H9 (cell line): ENCODE results near the gene ZCCHC7. TPM values are rescaled to one million over a fixed set of nuclear protein-coding genes. Genes with fewer than 3 reads are reported as not detected.

Experiments
- DNase-seq: peaks from one replicate; pipeline ENCODE4 v3.0.0-alpha.2; 2017
- H2AFZ ChIP-seq: one replicate; pipeline ENCODE4 v1.6.1; 2013; ENCODE audit warnings: mild to moderate bottlenecking, low read length, control low read depth, moderate library complexity
- H2AK5ac ChIP-seq: 2 replicates; pipeline ENCODE4 v1.6.1; 2013; ENCODE audit warnings: low read length, control low read depth, mixed read lengths; ENCODE audit not compliant: insufficient read length
- H2BK120ac ChIP-seq: one replicate; pipeline ENCODE4 v1.6.1; 2013; ENCODE audit warnings: low read depth, mild to moderate bottlenecking, low read length, control low read depth, inconsistent platforms; ENCODE audit not compliant: poor library complexity, severe bottlenecking
- H2BK12ac ChIP-seq: 2 replicates; pipeline ENCODE4 v1.6.1; 2013; ENCODE audit warnings: low read length, control low read depth, mixed read lengths, low read depth; ENCODE audit not compliant: insufficient read length
- H2BK15ac ChIP-seq: 2 replicates; pipeline ENCODE4 v1.6.1; 2013; ENCODE audit warnings: low read depth, low read length, control low read depth
- H2BK20ac ChIP-seq: one replicate; pipeline ENCODE4 v1.6.1; 2013; ENCODE audit warnings: low read depth, mild to moderate bottlenecking, low read length, control low read depth, inconsistent platforms; ENCODE audit not compliant: poor library complexity, severe bottlenecking
- H2BK5ac ChIP-seq: 2 replicates; pipeline ENCODE4 v1.6.1; 2013; ENCODE audit warnings: low read length, control low read depth, mixed read lengths; ENCODE audit not compliant: insufficient read length
- H3K14ac ChIP-seq: 2 replicates; pipeline ENCODE4 v1.6.1; 2013; ENCODE audit warnings: low read length, control low read depth; ENCODE audit not compliant: insufficient read depth
- H3K18ac ChIP-seq: 2 replicates; pipeline ENCODE4 v1.6.1; 2013; ENCODE audit warnings: low read depth, mild to moderate bottlenecking, mixed read lengths, low read length, control low read depth; ENCODE audit not compliant: insufficient read length
- H3K23ac ChIP-seq: 2 replicates; pipeline ENCODE4 v1.6.1; 2013; ENCODE audit warnings: low read length, control low read depth, mixed read lengths, low read depth; ENCODE audit not compliant: insufficient read length
- H3K23me2 ChIP-seq: 2 replicates; pipeline ENCODE4 v1.6.1; 2013; ENCODE audit warnings: low read depth, mild to moderate bottlenecking, mixed read lengths, low read length, control low read depth; ENCODE audit not compliant: insufficient read length, poor library complexity, severe bottlenecking
- H3K27ac ChIP-seq: 2 replicates; pipeline ENCODE4 v1.5.1; 2013; ENCODE audit warnings: low read length, control low read depth, mixed read lengths, low read depth; ENCODE audit not compliant: insufficient read length
- H3K27me3 ChIP-seq: 2 replicates; pipeline ENCODE4 v1.6.1; 2013; ENCODE audit warnings: low read length, control low read depth, inconsistent platforms; ENCODE audit not compliant: insufficient read depth
- H3K4ac ChIP-seq: 2 replicates; pipeline ENCODE4 v1.6.1; 2013; ENCODE audit warnings: low read depth, mild to moderate bottlenecking, control low read depth, inconsistent platforms, low read length, moderate library complexity
- H3K4me1 ChIP-seq: 2 replicates; pipeline ENCODE4 v1.6.1; 2013; ENCODE audit warnings: low read length, control low read depth, inconsistent platforms; ENCODE audit not compliant: insufficient read depth
- H3K4me2 ChIP-seq: 2 replicates; pipeline ENCODE4 v1.6.1; 2013; ENCODE audit warnings: low read length, control low read depth, mixed read lengths; ENCODE audit not compliant: insufficient read length, insufficient read depth
- H3K56ac ChIP-seq: 2 replicates; pipeline ENCODE4 v1.6.1; 2013; ENCODE audit warnings: low read depth, mild to moderate bottlenecking, mixed read lengths, low read length, control low read depth; ENCODE audit not compliant: insufficient read length
- H3K79me1 ChIP-seq: 2 replicates; pipeline ENCODE4 v1.6.1; 2013; ENCODE audit warnings: low read depth, mild to moderate bottlenecking, moderate library complexity, low read length, control low read depth, inconsistent platforms; ENCODE audit not compliant: insufficient read depth, poor library complexity, severe bottlenecking
- H3K79me2 ChIP-seq: 2 replicates; pipeline ENCODE4 v1.6.1; 2013; ENCODE audit warnings: low read length, control low read depth, inconsistent platforms; ENCODE audit not compliant: insufficient read depth
- H3K9ac ChIP-seq: 2 replicates; pipeline ENCODE4 v1.6.1; 2013; ENCODE audit warnings: low read length, control low read depth, mixed read lengths; ENCODE audit not compliant: insufficient read length; ENCODE audit errors: extremely low read depth
- H3K9me3 ChIP-seq: one replicate; pipeline ENCODE4 v1.6.1; 2013; ENCODE audit warnings: low read depth, low read length, inconsistent platforms; ENCODE audit not compliant: control insufficient read depth
- H3T11ph ChIP-seq: one replicate; pipeline ENCODE4 v1.6.1; 2013; ENCODE audit warnings: mild to moderate bottlenecking, low read length, control low read depth, inconsistent platforms
- H4K20me1 ChIP-seq: one replicate; pipeline ENCODE4 v1.6.1; 2013; ENCODE audit not compliant: control insufficient read depth, insufficient read length, insufficient read depth
- H4K5ac ChIP-seq: 2 replicates; pipeline ENCODE4 v1.6.1; 2013; ENCODE audit warnings: low read depth, mild to moderate bottlenecking, mixed read lengths, low read length, control low read depth; ENCODE audit not compliant: insufficient read length
- H4K8ac ChIP-seq: replicated peaks from 2 replicates; pipeline ENCODE4 v1.6.1; 2013; ENCODE audit warnings: low read length, control low read depth, mixed read lengths, low read depth; ENCODE audit not compliant: insufficient read length
- H4K91ac ChIP-seq: 2 replicates; pipeline ENCODE4 v1.6.1; 2013; ENCODE audit warnings: low read depth, mild to moderate bottlenecking, moderate library complexity, mixed read lengths, low read length, control low read depth; ENCODE audit not compliant: insufficient read length
- H3K27ac Mint-ChIP-seq, 3 experiments: 2 replicates in 2 of 3; 3 replicates in 1 of 3; pipeline ENCODE4 v1.8.0; 2020 to 2021; ENCODE audit warnings: mixed read lengths in 3 of 3, mild to moderate bottlenecking in 1 of 3, moderate library complexity in 1 of 3
- H3K27me3 Mint-ChIP-seq: 2 replicates; pipeline ENCODE4 v1.8.0; 2021; ENCODE audit warnings: low read depth, mild to moderate bottlenecking, moderate library complexity, mixed read lengths
- H3K36me3 Mint-ChIP-seq, 3 experiments: 2 replicates in 2 of 3; 3 replicates in 1 of 3; pipeline ENCODE4 v1.8.0; 2020 to 2021; ENCODE audit warnings: low read depth in 3 of 3, mixed read lengths in 3 of 3; ENCODE audit not compliant: insufficient read depth in 1 of 3
- H3K4me1 Mint-ChIP-seq, 2 experiments: 2 replicates each; pipeline ENCODE4 v1.8.0; 2020; ENCODE audit warnings: mixed read lengths in 2 of 2
- H3K4me3 Mint-ChIP-seq, 2 experiments: 2 replicates in 1 of 2; 3 replicates in 1 of 2; pipeline ENCODE4 v1.8.0; 2020 to 2021; ENCODE audit warnings: mild to moderate bottlenecking in 2 of 2, mixed read lengths in 2 of 2, moderate library complexity in 1 of 2
- H3K9me3 Mint-ChIP-seq, 2 experiments: 2 replicates in 1 of 2; 3 replicates in 1 of 2; pipeline ENCODE4 v1.8.0; 2020; ENCODE audit warnings: mild to moderate bottlenecking in 2 of 2, mixed read lengths in 2 of 2, moderate library complexity in 1 of 2
- WGBS: extraction: QIAGEN DNeasy Blood & Tissue Kit; methylation state at CpG from one replicate; pipeline ENCODE4 v1.1.7; 2013; ENCODE audit warnings: missing lambda C conversion rate, low lambda C conversion rate, mixed read lengths; ENCODE audit not compliant: insufficient read length; ENCODE audit errors: extremely low coverage; 5-methylcytosine and 5-hydroxymethylcytosine counted together
- total RNA-seq: library from RNA; stranded (reverse); gene quantifications from 2 replicates; pipeline ENCODE4 v1.2.1, GENCODE V29; 2021
- TF ChIP-seq, protein P1 (sequence below): fragments of 200-600 bp; sonication (generic); conservative IDR thresholded peaks from 3 replicates; pipeline ENCODE4 v1.8.0; 2021; ENCODE audit warnings: antibody characterized with exemption, mild to moderate bottlenecking

ZCCHC7 gene
- total RNA-seq, 1 experiment from 2014 or later: 20.3 TPM

DNA sequence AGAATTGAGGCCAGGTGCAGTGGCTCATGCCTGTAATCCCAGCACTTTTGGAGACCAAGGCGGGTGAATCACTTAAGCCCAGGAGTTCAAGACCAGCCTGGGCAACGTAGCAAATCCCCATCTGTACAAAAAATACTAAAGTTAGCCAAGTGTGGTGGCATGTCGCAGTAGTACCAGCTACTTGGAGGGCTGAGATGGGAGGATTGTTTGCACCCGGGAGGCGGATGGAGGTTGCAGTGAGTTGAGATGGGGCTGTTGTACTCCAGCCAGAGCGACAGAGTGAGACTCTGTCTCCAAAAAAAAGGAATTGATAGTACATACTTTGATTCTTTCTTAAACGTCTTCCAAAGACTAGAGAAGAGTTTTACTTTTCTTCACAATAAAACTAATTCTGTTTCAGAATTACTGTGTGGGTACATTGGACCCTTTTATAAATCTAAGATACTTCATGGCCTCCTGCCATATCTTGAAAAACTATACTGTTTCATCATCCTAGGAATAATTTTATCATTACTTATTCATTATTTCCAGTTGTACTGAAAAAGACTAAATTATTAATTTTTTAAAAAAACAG is 170.1 kb downstream of the ZCCHC7 start:
- no peak overlapping the region for H3T11ph ChIP-seq
- H3K4ac ChIP-seq: no peak overlapping the region
- DNase-seq: no peak
- H3K4me2 ChIP-seq: no peak overlapping the region
- H4K8ac ChIP-seq: no peak overlapping the region
- no peak overlapping the region for H4K91ac ChIP-seq
- no peak overlapping the region for H3K14ac ChIP-seq
- no peaks in the 10 kb centered on the region for H3K9me3 ChIP-seq
- H3K18ac ChIP-seq: no peak overlapping the region
- no peak overlapping the region for H4K5ac ChIP-seq
- H2AFZ ChIP-seq: no peak overlapping the region
- no peaks in the 10 kb centered on the region for H4K20me1 ChIP-seq
- H2BK5ac ChIP-seq: no peak overlapping the region
- no peaks in the 10 kb centered on the region for H3K79me1 ChIP-seq
- H3K9me3 Mint-ChIP-seq: no peaks in the 10 kb centered on the region; a peak in 1 of 5 replicates
- TF ChIP-seq, protein P1, sequence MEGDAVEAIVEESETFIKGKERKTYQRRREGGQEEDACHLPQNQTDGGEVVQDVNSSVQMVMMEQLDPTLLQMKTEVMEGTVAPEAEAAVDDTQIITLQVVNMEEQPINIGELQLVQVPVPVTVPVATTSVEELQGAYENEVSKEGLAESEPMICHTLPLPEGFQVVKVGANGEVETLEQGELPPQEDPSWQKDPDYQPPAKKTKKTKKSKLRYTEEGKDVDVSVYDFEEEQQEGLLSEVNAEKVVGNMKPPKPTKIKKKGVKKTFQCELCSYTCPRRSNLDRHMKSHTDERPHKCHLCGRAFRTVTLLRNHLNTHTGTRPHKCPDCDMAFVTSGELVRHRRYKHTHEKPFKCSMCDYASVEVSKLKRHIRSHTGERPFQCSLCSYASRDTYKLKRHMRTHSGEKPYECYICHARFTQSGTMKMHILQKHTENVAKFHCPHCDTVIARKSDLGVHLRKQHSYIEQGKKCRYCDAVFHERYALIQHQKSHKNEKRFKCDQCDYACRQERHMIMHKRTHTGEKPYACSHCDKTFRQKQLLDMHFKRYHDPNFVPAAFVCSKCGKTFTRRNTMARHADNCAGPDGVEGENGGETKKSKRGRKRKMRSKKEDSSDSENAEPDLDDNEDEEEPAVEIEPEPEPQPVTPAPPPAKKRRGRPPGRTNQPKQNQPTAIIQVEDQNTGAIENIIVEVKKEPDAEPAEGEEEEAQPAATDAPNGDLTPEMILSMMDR: no peak
- H3K4me1 ChIP-seq: no peaks in the 10 kb centered on the region
- H3K27ac ChIP-seq: no peak overlapping the region
- H3K23ac ChIP-seq: no peak overlapping the region
- no peaks in the 10 kb centered on the region for H3K23me2 ChIP-seq
- no peak overlapping the region for H3K27ac Mint-ChIP-seq
- no peaks in the 10 kb centered on the region for H3K36me3 Mint-ChIP-seq
- H3K4me1 Mint-ChIP-seq: peaks cover 8% of the 10 kb centered on the region in 2 experiments; a peak in 3 of 4 replicates
- no peaks in the 10 kb centered on the region for H3K79me2 ChIP-seq
- no peaks in the 10 kb centered on the region for H3K27me3 ChIP-seq
- H3K9ac ChIP-seq: no peak overlapping the region
- H2BK15ac ChIP-seq: no peak overlapping the region
- no peak overlapping the region for H2BK12ac ChIP-seq
- no CpG with 5 or more reads among the region's 7 CpGs for WGBS
- no peaks in the 10 kb centered on the region for H3K27me3 Mint-ChIP-seq
- no peak overlapping the region for H2AK5ac ChIP-seq
- no peak overlapping the region for H3K56ac ChIP-seq
- no peak overlapping the region for H3K4me3 Mint-ChIP-seq
- no peak overlapping the region for H2BK120ac ChIP-seq
- no peak overlapping the region for H2BK20ac ChIP-seq
